Activated T-helper 1 cell treated with anti-CD3 and anti-CD28 coated beads, Interleukin-12 subunit alpha, Interleukin-12 subunit beta, Interleukin-2, Interleukin-4 antibody, amounts not matched to agents 30 ng/mL and 10 ng/mL and 1 ng/mL, durations not matched to agents 14 hours and 24 hours and 36 hours (primary cell): Measurements from ENCODE around the gene CDH23. TPM values are rescaled to one million over a fixed set of nuclear protein-coding genes. Genes with fewer than 3 reads are reported as not detected.

ENCODE experiments used
- DNase-seq: peaks from one replicate; pipeline ENCODE4 v3.0.0; 2021; ENCODE audit warnings: low spot score
- H3K27ac Mint-ChIP-seq: one replicate; pipeline ENCODE4 v1.8.0; 2021; ENCODE audit warnings: mild to moderate bottlenecking, mixed read lengths
- H3K27me3 Mint-ChIP-seq: one replicate; pipeline ENCODE4 v1.8.0; 2022; ENCODE audit warnings: mild to moderate bottlenecking, moderate library complexity, mixed read lengths; ENCODE audit not compliant: insufficient read depth
- H3K36me3 Mint-ChIP-seq: one replicate; pipeline ENCODE4 v1.8.0; 2021; ENCODE audit warnings: low read depth, mixed read lengths
- H3K4me1 Mint-ChIP-seq: one replicate; pipeline ENCODE4 v1.8.0; 2021; ENCODE audit warnings: low read depth, mixed read lengths
- H3K4me3 Mint-ChIP-seq: one replicate; pipeline ENCODE4 v1.8.0; 2021; ENCODE audit warnings: mild to moderate bottlenecking, moderate library complexity, mixed read lengths
- H3K9me3 Mint-ChIP-seq: one replicate; pipeline ENCODE4 v1.8.0; 2021; ENCODE audit warnings: mixed read lengths
- intact Hi-C: fragments of 100-400 bp; cut with micrococcal nuclease; formaldehyde crosslinking; loops from one replicate; pipeline ENCODE4 v1.15.1; 2024
- total RNA-seq: library from RNA; stranded (reverse); gene quantifications from 2 replicates; pipeline ENCODE4 v1.2.3, GENCODE V29; 2022

The CDH23 gene
- total RNA-seq, 1 donor from 2014 or later = 0.57 TPM

- Mint-ChIP-seq H3K36me3 (no peaks in the 10 kb centered on the region), H3K27me3 (no peaks in the 10 kb centered on the region), H3K27ac (peak overlapping the region; percentile 99), H3K9me3 (no peaks in the 10 kb centered on the region), H3K4me3 (peak overlapping the region; percentile 59), H3K4me1 (peaks cover 65% of the 10 kb centered on the region)
- DNase-seq = peak; percentile 43
- intact Hi-C loops = loop anchor here (10.0 kb wide), 1 partner anchor 358 kb away; the partner anchor contains the start of gene SPOCK2
Measured at GRCh38 chr10:71727105-71727737, 330.5 kb downstream of the CDH23 start.

GRCh38 chr10:71727738-71728737, 331.3 kb downstream of the CDH23 start:
- peak; percentile 51 for DNase-seq
- H3K27me3 Mint-ChIP-seq = no peaks in the 10 kb centered on the region
- H3K36me3 Mint-ChIP-seq = peaks cover 2% of the 10 kb centered on the region
- peak overlapping the region; percentile 99 for H3K27ac Mint-ChIP-seq
- no peaks in the 10 kb centered on the region for H3K9me3 Mint-ChIP-seq
- H3K4me3 Mint-ChIP-seq = peak overlapping the region; percentile 59
- intact Hi-C loops = loop anchor here (10.0 kb wide), 1 partner anchor 357 kb away; the partner anchor contains the start of gene SPOCK2
- H3K4me1 Mint-ChIP-seq = peaks cover 66% of the 10 kb centered on the region

GRCh38 chr10:71729161-71729636, 332.5 kb downstream of the CDH23 start:
- H3K36me3 Mint-ChIP-seq = peaks cover 2% of the 10 kb centered on the region
- DNase-seq = no peak
- H3K27me3 Mint-ChIP-seq = no peaks in the 10 kb centered on the region
- no peak overlapping the region for H3K4me3 Mint-ChIP-seq
- H3K9me3 Mint-ChIP-seq = no peaks in the 10 kb centered on the region
- H3K4me1 Mint-ChIP-seq = peaks cover 68% of the 10 kb centered on the region
- H3K27ac Mint-ChIP-seq = peak overlapping the region; percentile 99
- intact Hi-C loops = loop anchor here (10.0 kb wide), 1 partner anchor 356 kb away; the partner anchor contains the start of gene SPOCK2

- H3K4me3 Mint-ChIP-seq = no peak overlapping the region
- no peak overlapping the region for H3K27ac Mint-ChIP-seq
- peaks cover 2% of the 10 kb centered on the region for H3K36me3 Mint-ChIP-seq
- intact Hi-C loops = no loop called here
- peaks cover 71% of the 10 kb centered on the region for H3K4me1 Mint-ChIP-seq
- DNase-seq = no peak
- no peaks in the 10 kb centered on the region for H3K9me3 Mint-ChIP-seq
- H3K27me3 Mint-ChIP-seq = no peaks in the 10 kb centered on the region
Measured at GRCh38 chr10:71731791-71732190, 335.1 kb downstream of the CDH23 start.

DNA sequence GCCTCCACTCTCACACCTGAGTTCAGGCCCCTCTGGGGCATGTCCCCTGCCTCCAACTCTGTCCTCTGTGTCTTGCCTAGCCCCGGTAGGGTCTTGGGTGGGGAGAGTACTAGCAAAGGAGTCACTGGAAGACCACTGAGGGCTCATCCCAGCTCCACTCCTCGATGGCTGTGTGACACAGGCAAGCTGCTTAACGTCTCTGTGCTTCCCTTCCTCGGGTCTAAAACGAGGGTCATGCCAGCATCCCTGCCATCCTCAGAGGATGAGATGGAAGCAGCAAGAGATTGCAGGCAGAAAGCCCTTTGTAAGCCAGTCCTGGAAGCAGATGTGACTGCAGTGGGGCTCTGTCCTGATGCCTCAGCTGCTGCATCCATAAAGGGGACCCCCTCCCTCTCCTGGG, 338.1 kb downstream of the CDH23 start:
- no peak overlapping the region for H3K4me3 Mint-ChIP-seq
- H3K4me1 Mint-ChIP-seq = peaks cover 72% of the 10 kb centered on the region
- DNase-seq = no peak
- peaks cover 2% of the 10 kb centered on the region for H3K36me3 Mint-ChIP-seq
- intact Hi-C loops = no loop called here
- H3K27me3 Mint-ChIP-seq = no peaks in the 10 kb centered on the region
- no peaks in the 10 kb centered on the region for H3K9me3 Mint-ChIP-seq
- H3K27ac Mint-ChIP-seq = peak overlapping the region; percentile 94

DNA sequence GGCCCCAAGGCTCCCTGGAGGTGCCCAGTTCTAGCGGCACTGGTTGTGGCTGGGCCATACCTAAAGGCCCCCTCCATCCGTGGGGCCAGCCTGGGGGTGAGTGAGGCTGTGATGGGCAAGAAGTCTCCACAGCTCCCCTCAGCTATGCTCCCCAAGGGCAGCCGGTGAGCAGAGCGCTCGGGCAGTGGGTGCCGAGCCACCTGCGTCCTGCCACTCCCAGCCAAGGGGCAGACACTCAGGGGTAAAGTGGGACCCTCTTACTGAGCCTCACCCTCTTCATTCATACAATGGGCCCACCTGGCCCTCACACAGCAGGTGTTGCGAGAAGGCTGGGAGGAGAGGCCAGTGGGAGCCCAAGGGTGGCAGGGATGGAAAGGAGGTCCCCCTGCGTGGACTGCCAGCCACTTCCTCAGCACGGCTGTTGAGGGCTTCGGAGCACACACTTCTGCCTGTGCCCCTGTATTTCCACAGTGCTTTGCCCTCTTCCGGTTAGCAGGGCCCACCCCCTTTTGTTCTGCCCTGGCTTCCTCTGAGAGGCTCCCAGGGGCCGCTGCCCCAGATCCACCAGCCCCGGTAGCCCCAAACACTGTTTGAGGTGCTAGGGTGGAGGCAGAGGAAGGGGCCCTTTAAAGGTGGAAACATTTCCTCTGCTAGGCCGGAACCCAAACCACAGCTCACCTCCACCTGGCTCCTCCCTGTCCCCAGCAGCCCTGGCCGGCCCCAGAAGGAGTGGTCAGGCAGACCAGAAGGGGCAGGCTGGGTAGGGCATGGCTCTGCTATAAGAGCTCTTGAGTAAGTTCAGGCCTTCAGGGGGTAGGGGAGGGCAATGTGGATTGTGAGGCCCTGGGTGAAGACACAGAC, 339.2 kb downstream of the CDH23 start:
- Mint-ChIP-seq H3K36me3 (peaks cover 2% of the 10 kb centered on the region), H3K27ac (peak overlapping the region; percentile 94), H3K9me3 (no peaks in the 10 kb centered on the region), H3K27me3 (no peaks in the 10 kb centered on the region), H3K4me3 (peak overlapping the region; percentile 19), H3K4me1 (peaks cover 84% of the 10 kb centered on the region)
- intact Hi-C loops = no loop called here
- DNase-seq = peak; percentile 38

- Mint-ChIP-seq H3K36me3 (peaks cover 2% of the 10 kb centered on the region), H3K27me3 (no peaks in the 10 kb centered on the region), H3K27ac (peak overlapping the region; percentile 94), H3K4me1 (peaks cover 85% of the 10 kb centered on the region), H3K4me3 (peak overlapping the region; percentile 16), H3K9me3 (no peaks in the 10 kb centered on the region)
- intact Hi-C loops = no loop called here
- no peak for DNase-seq
Measured at GRCh38 chr10:71736570-71736952, 339.8 kb downstream of the CDH23 start.

- Mint-ChIP-seq H3K27me3 (no peaks in the 10 kb centered on the region), H3K4me1 (peaks cover 85% of the 10 kb centered on the region), H3K9me3 (peaks cover 2% of the 10 kb centered on the region), H3K4me3 (peak overlapping the region; percentile 16), H3K36me3 (peaks cover 2% of the 10 kb centered on the region), H3K27ac (peak overlapping the region; percentile 94)
- intact Hi-C loops = loop anchor here (1.0 kb wide), 3 partner anchors 11 to 32 kb away; no protein-coding TSS in a partner anchor
- DNase-seq = no peak
Measured at GRCh38 chr10:71737001-71737833, 340.5 kb downstream of the CDH23 start.

DNA sequence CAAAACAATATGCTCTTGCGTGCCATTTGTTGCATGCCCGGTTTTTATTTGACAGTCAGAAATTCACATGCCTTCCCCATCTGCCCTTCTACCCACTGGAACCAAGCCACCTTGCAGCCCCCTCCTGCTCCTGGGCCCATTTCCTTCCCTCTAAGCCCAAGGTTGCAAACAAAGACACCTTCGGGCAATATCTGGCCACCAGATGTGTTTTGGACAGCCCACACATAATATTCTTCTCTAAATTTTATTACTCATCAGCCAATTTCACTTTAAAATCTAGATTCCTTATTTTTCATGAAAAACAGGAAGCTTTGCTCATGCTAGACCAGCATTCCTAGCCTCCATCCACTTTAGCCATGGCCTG, 341.1 kb downstream of the CDH23 start:
- Mint-ChIP-seq H3K4me1 (peaks cover 85% of the 10 kb centered on the region), H3K36me3 (peaks cover 4% of the 10 kb centered on the region), H3K9me3 (peaks cover 8% of the 10 kb centered on the region), H3K27me3 (no peaks in the 10 kb centered on the region), H3K27ac (peak overlapping the region; percentile 94), H3K4me3 (no peak overlapping the region)
- DNase-seq = no peak
- intact Hi-C loops = loop anchor here (1.0 kb wide), 3 partner anchors 10 to 31 kb away; no protein-coding TSS in a partner anchor

DNA sequence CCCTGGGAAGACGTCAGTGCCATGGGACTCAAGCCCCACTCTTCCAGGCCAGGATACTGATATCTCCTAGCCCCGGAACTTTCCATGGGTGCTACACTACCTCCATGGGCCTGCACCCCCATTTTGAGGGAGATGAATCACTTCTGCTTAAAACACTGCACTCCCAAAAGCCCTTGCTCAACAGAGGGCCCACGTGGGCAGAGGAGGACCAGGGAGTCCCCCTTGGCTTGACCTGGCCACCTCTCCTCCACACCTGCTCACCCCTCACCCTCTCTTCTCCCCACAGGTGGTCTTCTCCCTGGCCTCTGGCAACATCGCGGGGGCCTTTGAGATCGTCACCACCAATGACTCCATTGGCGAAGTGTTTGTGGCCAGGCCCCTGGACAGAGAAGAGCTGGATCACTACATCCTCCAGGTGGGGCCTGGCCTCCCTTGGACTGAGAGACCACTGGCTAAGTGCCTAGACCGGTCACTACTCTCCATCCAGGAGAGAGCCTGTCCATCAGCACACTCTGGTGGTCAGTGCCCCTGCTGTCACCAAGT, 342.7 kb downstream of the CDH23 start:
- Mint-ChIP-seq H3K4me3 (no peak overlapping the region), H3K27ac (peak overlapping the region; percentile 62), H3K9me3 (peaks cover 10% of the 10 kb centered on the region)

DNA sequence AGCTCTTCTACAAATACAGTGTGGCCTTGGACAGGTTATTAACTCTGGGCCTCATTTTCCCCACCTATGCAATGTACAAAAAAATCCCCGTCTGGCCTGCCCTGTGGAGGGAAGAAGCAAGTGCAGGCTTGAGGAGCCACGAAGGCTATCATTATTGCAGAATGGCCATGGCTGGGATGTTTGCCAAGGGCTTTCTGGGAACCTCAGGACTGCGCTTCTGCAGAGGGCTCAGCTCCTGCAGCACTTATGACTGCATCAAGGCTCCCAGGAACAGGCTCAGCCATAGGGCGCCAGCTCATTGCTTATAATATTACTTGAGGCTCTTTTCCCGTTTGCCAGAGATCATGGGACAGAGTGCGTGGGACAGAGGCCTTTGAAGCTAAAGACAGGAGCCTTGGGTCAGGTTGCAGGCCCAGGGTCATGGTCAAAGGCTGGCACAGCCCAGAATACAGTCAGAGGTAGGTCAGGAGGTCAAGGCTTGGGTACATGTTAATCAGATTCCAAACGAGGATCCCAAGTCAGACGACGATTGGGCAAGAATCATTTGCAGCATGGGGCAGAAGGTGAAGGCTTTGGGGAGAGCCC, 343.4 kb downstream of the CDH23 start:
- Mint-ChIP-seq H3K4me1 (peaks cover 96% of the 10 kb centered on the region), H3K27me3 (no peaks in the 10 kb centered on the region), H3K9me3 (peaks cover 10% of the 10 kb centered on the region), H3K4me3 (no peak overlapping the region), H3K27ac (no peak overlapping the region), H3K36me3 (peaks cover 6% of the 10 kb centered on the region)
- DNase-seq = no peak
- intact Hi-C loops = no loop called here

More for the DNA sequence above, 342.7 kb downstream of the CDH23 start:
- peaks cover 6% of the 10 kb centered on the region for H3K36me3 Mint-ChIP-seq
- H3K4me1 Mint-ChIP-seq = peaks cover 96% of the 10 kb centered on the region
- intact Hi-C loops = no loop called here
- no peak for DNase-seq
- no peaks in the 10 kb centered on the region for H3K27me3 Mint-ChIP-seq
